Epithelial cell of prostate (primary cell): Measurements from ENCODE around the gene EI24.
A peak's percentile ranks its signal among the peaks of the same experiment; 100 is the strongest.

Source experiments
- DNase-seq: peaks from one replicate; pipeline ENCODE4 v3.0.0-alpha.2; 2011; ENCODE audit warnings: low read depth, low spot score
- H3K27ac ChIP-seq: fragments of 450-650 bp; 2 replicates; pipeline ENCODE4 v1.5.1; 2017; ENCODE audit warnings: mild to moderate bottlenecking

Gene EI24

DNA sequence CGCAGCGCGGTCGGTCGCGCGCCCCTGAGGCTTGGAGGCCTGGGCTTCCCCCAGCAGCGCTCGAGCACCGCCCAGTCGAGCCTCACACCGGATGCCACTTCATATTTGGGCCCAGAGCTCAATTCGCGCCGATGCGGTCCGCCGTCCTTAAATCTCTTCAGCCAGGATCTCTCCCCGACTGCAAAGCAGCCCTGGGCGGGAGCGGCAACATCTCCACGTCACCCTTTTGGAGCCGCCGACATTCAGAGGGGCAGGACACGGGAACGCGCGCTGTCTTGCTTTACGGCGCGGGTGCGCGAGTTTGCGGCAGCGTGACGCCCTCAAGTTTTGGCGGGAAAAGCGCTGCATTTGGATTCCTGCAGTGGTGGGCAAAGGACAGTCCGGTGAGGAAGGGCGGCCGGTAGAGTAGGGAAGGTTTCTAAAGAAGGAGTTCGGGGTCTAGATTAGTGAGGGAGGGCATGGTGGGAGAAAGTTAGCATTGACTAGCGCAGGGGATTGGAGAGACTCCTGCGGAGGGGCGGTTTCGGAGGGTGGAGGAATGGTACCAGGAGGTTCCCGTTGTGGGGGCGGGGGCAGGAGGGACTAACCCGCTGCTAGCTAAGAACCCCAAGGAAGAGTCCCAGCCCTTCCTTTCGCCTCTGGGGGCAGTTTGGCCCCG is 56.5 kb downstream of the EI24 start:
- DNase-seq: peak; percentile 29
- peak overlapping the region; percentile 92 for H3K27ac ChIP-seq

DNA sequence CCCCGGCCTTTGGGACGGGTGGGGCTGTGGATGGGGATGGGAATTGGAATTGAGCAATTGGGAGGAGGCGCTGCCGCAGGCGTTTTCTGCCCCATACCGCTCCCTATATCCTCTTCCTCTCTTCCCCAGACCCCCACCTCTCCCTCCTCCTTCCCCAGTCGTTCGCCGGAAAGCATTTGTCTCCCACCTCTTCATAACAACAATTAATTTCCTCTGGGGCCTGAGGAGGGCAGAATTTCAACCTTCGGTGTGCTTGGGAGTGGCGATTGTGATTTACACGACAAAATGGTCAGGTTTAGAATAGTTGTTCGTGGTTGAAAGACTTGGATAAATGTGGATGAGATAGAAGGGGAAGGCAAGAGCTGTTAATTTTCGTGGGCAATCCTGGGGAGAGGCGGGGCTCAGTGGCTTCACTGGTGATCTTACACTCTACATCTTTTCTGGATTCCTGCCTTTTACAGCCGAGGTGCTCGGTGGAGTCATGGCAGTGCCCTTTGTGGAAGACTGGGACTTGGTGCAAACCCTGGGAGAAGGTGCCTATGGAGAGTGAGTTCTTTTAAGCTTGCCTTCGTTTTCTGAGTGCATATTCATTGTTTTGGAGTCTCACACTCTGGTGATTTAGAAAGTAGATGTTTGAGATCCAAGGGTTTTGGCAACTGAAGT is 57.1 kb downstream of the EI24 start:
- DNase-seq: no peak
- peak overlapping the region; percentile 92 for H3K27ac ChIP-seq

DNA sequence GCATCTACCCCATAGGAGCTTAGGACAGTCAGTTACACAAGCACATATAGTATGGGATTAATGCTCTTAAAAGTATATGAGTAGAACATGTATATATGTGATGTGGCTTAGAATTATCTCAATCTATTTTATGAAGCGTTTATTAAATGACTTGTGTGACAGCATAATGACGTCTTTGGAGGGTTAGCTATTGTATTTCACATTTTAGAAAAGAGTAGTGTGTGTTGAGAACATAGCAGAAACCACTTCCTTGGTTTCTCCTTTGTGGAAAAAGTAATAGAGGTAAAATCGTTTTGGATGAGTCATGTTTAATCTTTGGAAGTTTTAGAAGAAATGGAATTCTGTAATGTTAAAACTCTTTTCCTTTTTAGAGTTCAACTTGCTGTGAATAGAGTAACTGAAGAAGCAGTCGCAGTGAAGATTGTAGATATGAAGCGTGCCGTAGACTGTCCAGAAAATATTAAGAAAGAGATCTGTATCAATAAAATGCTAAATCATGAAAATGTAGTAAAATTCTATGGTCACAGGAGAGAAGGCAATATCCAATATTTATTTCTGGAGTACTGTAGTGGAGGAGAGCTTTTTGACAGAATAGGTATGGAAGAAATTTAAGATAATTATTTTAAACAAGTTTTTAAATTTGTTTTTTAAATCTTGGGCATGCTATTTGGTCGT is 58.1 kb downstream of the EI24 start:
- H3K27ac ChIP-seq: peak overlapping the region; percentile 92
- DNase-seq: no peak
